ENCODE measurements around the gene PRKAA1.
"Not testable (repeated sequence)": the region's sequence is repeated elsewhere in the genome, so short reads cannot be mapped to it uniquely, and the experiment has no call there.

- not testable (repeated sequence) for TF ChIP-seq CTCF, EP300 (IDR thresholded peaks at IDR 0.05)
Observed at GRCh38 chr5:40794877-40795276, 3.3 kb downstream of the PRKAA1 start.
